ENCODE results near the gene RALGAPA2. TPM values are rescaled to one million over a fixed set of nuclear protein-coding genes. Genes with fewer than 3 reads are reported as not detected.

The RALGAPA2 gene
- polyA plus RNA-seq, 2 of the 4 experiments (the other 2 are of a cell fraction), result 4.0 to 4.7 TPM

- Histone ChIP-seq H3K4me2 (no peak overlapping the region), H3K27ac (no peak overlapping the region), H3K4me3 (no peak overlapping the region), H3K4me1 (0 out of 3 replicates have a peak, but pooled peaks cover 3% of the 10 kb centered on the region), H3K9me3 (no peaks in the 10 kb centered on the region)
- ATAC-seq (no peak), FAIRE-seq (no peak), DNase-seq (ENCODE audit: low read depth in 1 of 2, low spot score in 1 of 2) (no peak)
- POLR2A ChIA-PET, result no interaction called here
- CTCF ChIA-PET, result no interaction called here
- TF ChIP-seq SMC3 (IDR thresholded peaks at IDR 0.05) (no peak), EHF (CRISPR knock-in tag; IDR thresholded peaks at IDR 0.05) (no peak), SREBF2 (IDR thresholded peaks at IDR 0.05) (no peak), HES2 (IDR thresholded peaks at IDR 0.05) (no peak), CEBPB (IDR thresholded peaks at IDR 0.05) (no peak), PHF8 (IDR thresholded peaks at IDR 0.05; ENCODE audit: borderline replicate concordance, low read depth) (no peak), HOXB13 (CRISPR knock-in tag; IDR thresholded peaks at IDR 0.05; ENCODE audit: low read depth) (no peak)
- 65% methylated on average over 3 of the region's 3 CpGs for WGBS (ENCODE audit: missing lambda C conversion rate)
These were observed 22.1 kb upstream of the RALGAPA2 start for GRCh38 chr20:20734475-20734948.

- ChIA-PET POLR2A (no interaction called here), CTCF (no interaction called here)
- Histone ChIP-seq H3K4me2 (no peak overlapping the region), H3K4me3 (no peak overlapping the region), H3K4me1 (0 out of 3 replicates have a peak, but pooled peaks cover 3% of the 10 kb centered on the region), H3K27ac (no peak overlapping the region), H3K9me3 (no peaks in the 10 kb centered on the region)
- no peak for ATAC-seq
- FAIRE-seq, result no peak
- WGBS (ENCODE audit: missing lambda C conversion rate), result 54% methylated on average over 1 of the region's 1 CpG
- DNase-seq (ENCODE audit: low read depth in 1 of 2, low spot score in 1 of 2), result no peak
- TF ChIP-seq MAZ (IDR thresholded peaks at IDR 0.05; ENCODE audit: borderline replicate concordance, low read depth, low read length) (no peak), RAD21 (conservative IDR thresholded peaks at IDR 0.05 in 1 of 2, IDR thresholded peaks at IDR 0.05 in 1 of 2) (no peak), CHD2 (IDR thresholded peaks at IDR 0.05; ENCODE audit: low read length, partially characterized antibody) (no peak), HDAC2 (IDR thresholded peaks at IDR 0.05) (no peak), ZSCAN20 (CRISPR knock-in tag; IDR thresholded peaks at IDR 0.05) (no peak), RFX5 (IDR thresholded peaks at IDR 0.05) (no peak), POLR2AphosphoS2 (conservative IDR thresholded peaks at IDR 0.05; ENCODE audit: low read length) (no peak), PBX3 (IDR thresholded peaks at IDR 0.05) (no peak), BCL3 (IDR thresholded peaks at IDR 0.05) (no peak)
These were observed 21.5 kb upstream of the RALGAPA2 start for GRCh38 chr20:20733943-20734342.

- ChIA-PET CTCF (interaction anchor here (0.7 to 2.6 kb wide), 2 partner anchors 9 to 11 kb away, joined by 3 to 7 read pairs; no protein-coding TSS in a partner anchor), POLR2A (no interaction called here)
- 0 out of 3 replicates have a peak, but pooled peaks cover 3% of the 10 kb centered on the region for H3K4me1 ChIP-seq
- ATAC-seq (no peak), FAIRE-seq (no peak), DNase-seq (ENCODE audit: low read depth in 1 of 2, low spot score in 1 of 2) (no peak)
- TF ChIP-seq NR3C1 (IDR thresholded peaks at IDR 0.05), result no peak
- H3K27ac ChIP-seq, result no peak overlapping the region
- no peaks in the 10 kb centered on the region for H3K9me3 ChIP-seq
- H3K4me3 ChIP-seq, result no peak overlapping the region
- no peak overlapping the region for H3K4me2 ChIP-seq
- WGBS (ENCODE audit: missing lambda C conversion rate), result 34% methylated on average over 4 of the region's 4 CpGs
These were observed 20.2 kb upstream of the RALGAPA2 start for GRCh38 chr20:20732641-20733040.

GRCh38 chr20:20731945-20732296 is 19.5 kb upstream of the RALGAPA2 start:
- Histone ChIP-seq H3K4me2 (no peak overlapping the region), H3K27ac (no peak overlapping the region), H3K4me3 (no peak overlapping the region), H3K4me1 (0 out of 3 replicates have a peak, but pooled peaks cover 3% of the 10 kb centered on the region), H3K9me3 (no peaks in the 10 kb centered on the region)
- ATAC-seq (no peak), DNase-seq (ENCODE audit: low read depth in 1 of 2, low spot score in 1 of 2) (no peak), FAIRE-seq (no peak)
- ChIA-PET POLR2A (no interaction called here), CTCF (interaction anchor here (2.6 kb wide), 1 partner anchor 10 kb away, joined by 7 read pairs; no protein-coding TSS in a partner anchor)
- TF ChIP-seq RAD21 (conservative IDR thresholded peaks at IDR 0.05 in 1 of 2, IDR thresholded peaks at IDR 0.05 in 1 of 2), result no peak
- TF ChIP-seq FOSB (CRISPR knock-in tag; IDR thresholded peaks at IDR 0.05), result no peak
- no peak for TF ChIP-seq CTCF (IDR thresholded peaks at IDR 0.05)
- no peak for TF ChIP-seq BCL3 (IDR thresholded peaks at IDR 0.05)
- TF ChIP-seq KDM1A (IDR thresholded peaks at IDR 0.05; ENCODE audit: low read depth), result no peak
- TF ChIP-seq ZFP36 (IDR thresholded peaks at IDR 0.05; ENCODE audit: borderline replicate concordance, partially characterized antibody), result no peak
- no peak for TF ChIP-seq ATOH8 (CRISPR knock-in tag; IDR thresholded peaks at IDR 0.05; ENCODE audit: low read depth)
- WGBS (ENCODE audit: missing lambda C conversion rate), result 54% methylated on average over 2 of the region's 2 CpGs
